Measurements from ENCODE around the gene ZNF366. TPM values are rescaled to one million over a fixed set of nuclear protein-coding genes. Genes with fewer than 3 reads are reported as not detected.

The ZNF366 gene
- total RNA-seq, 2 donors from 2014 or later: 0.45 to 0.47 TPM

DNA sequence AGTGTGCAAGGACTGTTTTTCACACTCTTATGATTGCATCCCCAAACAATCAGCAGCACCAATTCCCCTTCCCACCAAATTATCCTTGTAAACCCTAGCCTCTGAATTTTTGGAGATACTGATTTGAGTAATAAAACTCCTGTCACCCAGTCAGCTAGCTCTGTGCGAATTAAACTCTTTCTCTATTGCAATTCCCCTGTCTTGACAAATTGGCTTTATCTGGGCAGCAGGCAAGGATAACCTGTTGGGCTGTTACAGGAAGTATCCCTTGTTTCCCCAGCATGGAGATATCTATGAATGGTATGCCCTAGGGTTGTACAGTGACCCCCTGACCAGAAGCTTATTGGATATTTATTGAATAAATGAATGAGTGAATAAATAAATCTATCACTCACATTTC is 106.3 kb downstream of the ZNF366 start:
- intact Hi-C loops (cut with DNase I): no loop called here
- Histone ChIP-seq H3K4me1 (no peaks in the 10 kb centered on the region), H3K4me3 (no peak overlapping the region), H3K9ac (ENCODE audit: low read depth in 2 of 2, low read length in 2 of 2) (no peak overlapping the region), H3K9me3 (peaks cover 10% of the 10 kb centered on the region), H3K36me3 (no peaks in the 10 kb centered on the region), H3K27ac (no peak overlapping the region), H3K27me3 (no peaks in the 10 kb centered on the region)
- TF ChIP-seq, protein P1, sequence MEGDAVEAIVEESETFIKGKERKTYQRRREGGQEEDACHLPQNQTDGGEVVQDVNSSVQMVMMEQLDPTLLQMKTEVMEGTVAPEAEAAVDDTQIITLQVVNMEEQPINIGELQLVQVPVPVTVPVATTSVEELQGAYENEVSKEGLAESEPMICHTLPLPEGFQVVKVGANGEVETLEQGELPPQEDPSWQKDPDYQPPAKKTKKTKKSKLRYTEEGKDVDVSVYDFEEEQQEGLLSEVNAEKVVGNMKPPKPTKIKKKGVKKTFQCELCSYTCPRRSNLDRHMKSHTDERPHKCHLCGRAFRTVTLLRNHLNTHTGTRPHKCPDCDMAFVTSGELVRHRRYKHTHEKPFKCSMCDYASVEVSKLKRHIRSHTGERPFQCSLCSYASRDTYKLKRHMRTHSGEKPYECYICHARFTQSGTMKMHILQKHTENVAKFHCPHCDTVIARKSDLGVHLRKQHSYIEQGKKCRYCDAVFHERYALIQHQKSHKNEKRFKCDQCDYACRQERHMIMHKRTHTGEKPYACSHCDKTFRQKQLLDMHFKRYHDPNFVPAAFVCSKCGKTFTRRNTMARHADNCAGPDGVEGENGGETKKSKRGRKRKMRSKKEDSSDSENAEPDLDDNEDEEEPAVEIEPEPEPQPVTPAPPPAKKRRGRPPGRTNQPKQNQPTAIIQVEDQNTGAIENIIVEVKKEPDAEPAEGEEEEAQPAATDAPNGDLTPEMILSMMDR (IDR thresholded peaks at IDR 0.05): no peak
- DNase-seq: no peak

DNA sequence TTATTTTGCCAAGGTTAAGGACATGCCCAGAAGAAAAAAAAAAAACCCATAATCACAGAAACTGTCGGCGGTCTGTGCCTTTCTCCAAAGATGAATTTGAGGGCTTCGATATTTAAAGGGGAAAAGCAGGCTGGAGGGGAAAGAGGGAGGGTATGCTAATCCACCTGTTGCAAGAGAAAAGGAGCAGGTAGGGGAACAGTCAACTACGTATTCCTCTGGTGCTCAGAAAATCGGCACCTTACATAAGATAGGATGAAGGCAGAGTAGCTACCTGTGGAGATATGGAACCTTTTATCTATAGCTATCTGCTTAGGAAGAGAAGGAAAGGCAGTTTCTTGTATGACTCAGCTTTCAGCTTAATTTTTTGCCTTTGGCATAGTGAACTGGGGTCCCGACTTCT is 109.4 kb downstream of the ZNF366 start:
- intact Hi-C loops (cut with DNase I): no loop called here
- TF ChIP-seq, protein P1 (IDR thresholded peaks at IDR 0.05): no peak
- Histone ChIP-seq H3K4me3 (no peak overlapping the region), H3K27me3 (no peaks in the 10 kb centered on the region), H3K9me3 (peaks cover 10% of the 10 kb centered on the region), H3K36me3 (no peaks in the 10 kb centered on the region), H3K27ac (no peak overlapping the region), H3K9ac (ENCODE audit: low read depth in 2 of 2, low read length in 2 of 2) (no peak overlapping the region), H3K4me1 (no peaks in the 10 kb centered on the region)
- no peak for DNase-seq

- Histone ChIP-seq H3K27me3 (no peaks in the 10 kb centered on the region), H3K9me3 (no peaks in the 10 kb centered on the region), H3K4me1 (no peaks in the 10 kb centered on the region), H3K4me3 (no peak overlapping the region), H3K36me3 (no peaks in the 10 kb centered on the region), H3K9ac (ENCODE audit: low read depth in 2 of 2, low read length in 2 of 2) (no peak overlapping the region), H3K27ac (no peak overlapping the region)
- intact Hi-C loops (cut with DNase I): no loop called here
- DNase-seq: no peak
- TF ChIP-seq, protein P1 (IDR thresholded peaks at IDR 0.05): no peak
Observed at GRCh38 chr5:72394688-72395087, 112.5 kb downstream of the ZNF366 start.

DNA sequence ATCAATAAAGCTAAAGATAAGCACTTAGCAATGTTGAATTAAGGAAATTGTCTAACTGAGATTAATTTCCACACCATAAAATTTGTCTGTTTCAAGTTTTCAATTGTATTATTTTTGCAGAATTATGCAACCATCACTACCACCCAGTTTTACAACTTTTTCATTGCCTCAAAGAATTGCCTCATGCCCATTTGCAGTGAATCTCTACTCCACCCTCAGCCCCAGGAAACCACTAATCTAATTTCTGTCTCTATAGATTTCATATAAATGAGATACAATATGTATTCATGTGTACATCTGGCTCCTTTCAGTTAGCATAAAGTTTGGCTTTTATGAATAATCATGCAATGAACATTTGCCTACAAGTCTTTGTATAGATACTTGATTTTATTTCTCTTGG is 114.2 kb downstream of the ZNF366 start:
- TF ChIP-seq, protein P1 (IDR thresholded peaks at IDR 0.05): no peak
- Histone ChIP-seq H3K9me3 (no peaks in the 10 kb centered on the region), H3K4me3 (no peak overlapping the region), H3K4me1 (no peaks in the 10 kb centered on the region), H3K36me3 (no peaks in the 10 kb centered on the region), H3K27ac (no peak overlapping the region), H3K9ac (ENCODE audit: low read depth in 2 of 2, low read length in 2 of 2) (no peak overlapping the region), H3K27me3 (no peaks in the 10 kb centered on the region)
- DNase-seq: no peak
- intact Hi-C loops (cut with DNase I): no loop called here

Other genes starting within 250 kb of the ZNF366 start
- 10 to 100 TPM; 46.3 to 56.6 TPM for gene MRPS27, start 187.2 kb downstream of the ZNF366 start, total RNA-seq
- gene PTCD2, start 187.0 kb downstream of the ZNF366 start, total RNA-seq: 1 to 10 TPM; 4.4 to 7.8 TPM